ENCODE data around the gene FAM50A.

GRCh38 chrX:154403192-154403591, 40.7 kb upstream of the FAM50A start:
- TF ChIP-seq GATA2 (IDR thresholded peaks at IDR 0.05; ENCODE audit: low read depth, low read length) (no peak), GATA3 (IDR thresholded peaks at IDR 0.05; ENCODE audit: low read depth, low read length) (no peak)

Measured in SH-SY5Y (cell line).